ENCODE results near the gene GTF3C6.

GTF3C6 gene

GRCh38 chr6:110990840-110991576 is 32.5 kb downstream of the GTF3C6 start:
- TF ChIP-seq TAF1 (IDR thresholded peaks at IDR 0.05; ENCODE audit: borderline replicate concordance, insufficient read depth, low read length) (no peak), POLR2AphosphoS5 (IDR thresholded peaks at IDR 0.05; ENCODE audit: low read depth, low read length) (no peak), FOXP2 (optimal IDR thresholded peaks at IDR 0.05; ENCODE audit: borderline replicate concordance, extremely low read depth, extremely low read length, insufficient read depth) (no peak), SIN3A (IDR thresholded peaks at IDR 0.05; ENCODE audit: borderline replicate concordance, insufficient read depth, low read length) (no peak), REST (IDR thresholded peaks at IDR 0.05; ENCODE audit: insufficient read depth in 1 of 2, low read depth in 2 of 2, low read length in 2 of 2) (no peak)

GRCh38 chr6:110996691-110997090 is 38.2 kb downstream of the GTF3C6 start:
- no peak for TF ChIP-seq SIN3A (IDR thresholded peaks at IDR 0.05; ENCODE audit: borderline replicate concordance, insufficient read depth, low read length)
- no peak for TF ChIP-seq FOXP2 (optimal IDR thresholded peaks at IDR 0.05; ENCODE audit: borderline replicate concordance, extremely low read depth, extremely low read length, insufficient read depth)
- no peak for TF ChIP-seq POLR2AphosphoS5 (IDR thresholded peaks at IDR 0.05; ENCODE audit: low read depth, low read length)
- no peak for TF ChIP-seq TAF1 (IDR thresholded peaks at IDR 0.05; ENCODE audit: borderline replicate concordance, insufficient read depth, low read length)
- no peak for TF ChIP-seq REST (IDR thresholded peaks at IDR 0.05; ENCODE audit: insufficient read depth in 1 of 2, low read depth in 2 of 2, low read length in 2 of 2)

- TF ChIP-seq REST (IDR thresholded peaks at IDR 0.05; ENCODE audit: insufficient read depth in 1 of 2, low read depth in 2 of 2, low read length in 2 of 2): no peak
- no peak for TF ChIP-seq POLR2AphosphoS5 (IDR thresholded peaks at IDR 0.05; ENCODE audit: low read depth, low read length)
- no peak for TF ChIP-seq FOXP2 (optimal IDR thresholded peaks at IDR 0.05; ENCODE audit: borderline replicate concordance, extremely low read depth, extremely low read length, insufficient read depth)
- TF ChIP-seq SIN3A (IDR thresholded peaks at IDR 0.05; ENCODE audit: borderline replicate concordance, insufficient read depth, low read length): no peak
Measured at GRCh38 chr6:110999634-111000270, 41.2 kb downstream of the GTF3C6 start.

- no peak for TF ChIP-seq REST (IDR thresholded peaks at IDR 0.05; ENCODE audit: insufficient read depth in 1 of 2, low read depth in 2 of 2, low read length in 2 of 2)
- no peak for TF ChIP-seq TAF1 (IDR thresholded peaks at IDR 0.05; ENCODE audit: borderline replicate concordance, insufficient read depth, low read length)
- TF ChIP-seq FOXP2 (optimal IDR thresholded peaks at IDR 0.05; ENCODE audit: borderline replicate concordance, extremely low read depth, extremely low read length, insufficient read depth): no peak
- TF ChIP-seq SIN3A (IDR thresholded peaks at IDR 0.05; ENCODE audit: borderline replicate concordance, insufficient read depth, low read length): no peak
- no peak for TF ChIP-seq POLR2AphosphoS5 (IDR thresholded peaks at IDR 0.05; ENCODE audit: low read depth, low read length)
Measured at GRCh38 chr6:111002350-111002749, 43.8 kb downstream of the GTF3C6 start.
